ENCODE measurements around the gene SOHLH1. TPM values are rescaled to one million over a fixed set of nuclear protein-coding genes. Genes with fewer than 3 reads are reported as not detected.
"Not testable (repeated sequence)": the region's sequence is repeated elsewhere in the genome, so short reads cannot be mapped to it uniquely, and the experiment has no call there.

Gene SOHLH1
- total and polyA plus RNA-seq, 12 donors = not detected

DNA sequence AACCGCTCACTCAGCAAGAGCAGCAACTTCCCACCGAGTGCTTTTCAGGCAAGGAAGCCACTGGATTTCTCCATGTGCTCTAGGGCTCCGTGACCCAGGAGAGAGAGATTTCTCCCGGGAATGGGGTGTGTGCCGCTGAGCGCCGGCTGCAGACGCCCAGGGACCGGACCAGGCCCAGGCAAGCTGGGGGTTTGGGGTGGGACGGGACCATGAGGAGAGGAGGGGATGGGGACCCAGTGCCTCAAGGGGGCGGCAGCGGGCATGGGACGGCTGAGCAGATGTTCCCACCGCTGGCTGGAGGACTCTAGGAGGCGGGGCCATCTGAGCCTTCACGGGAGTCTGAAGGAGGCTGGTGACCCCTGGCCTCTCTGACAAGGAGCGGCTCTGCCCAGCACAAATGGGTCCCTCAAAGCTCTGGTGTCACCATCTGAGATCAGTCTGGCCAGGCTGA is 27.7 kb downstream of the SOHLH1 start:
- Histone ChIP-seq H3K9me3 (no peaks in the 10 kb centered on the region), H3K36me3 (no peaks in the 10 kb centered on the region), H3K27me3 (peaks cover 0 to 17% (median 6%) of the 10 kb centered on the region in 7 donors), H3K4me1 (no peaks in the 10 kb centered on the region), H3K27ac (no peak overlapping the region), H3K4me3 (no peak overlapping the region)
- peak in 1 of 8 donors; percentile 12 for ATAC-seq
- TF ChIP-seq, protein P1, sequence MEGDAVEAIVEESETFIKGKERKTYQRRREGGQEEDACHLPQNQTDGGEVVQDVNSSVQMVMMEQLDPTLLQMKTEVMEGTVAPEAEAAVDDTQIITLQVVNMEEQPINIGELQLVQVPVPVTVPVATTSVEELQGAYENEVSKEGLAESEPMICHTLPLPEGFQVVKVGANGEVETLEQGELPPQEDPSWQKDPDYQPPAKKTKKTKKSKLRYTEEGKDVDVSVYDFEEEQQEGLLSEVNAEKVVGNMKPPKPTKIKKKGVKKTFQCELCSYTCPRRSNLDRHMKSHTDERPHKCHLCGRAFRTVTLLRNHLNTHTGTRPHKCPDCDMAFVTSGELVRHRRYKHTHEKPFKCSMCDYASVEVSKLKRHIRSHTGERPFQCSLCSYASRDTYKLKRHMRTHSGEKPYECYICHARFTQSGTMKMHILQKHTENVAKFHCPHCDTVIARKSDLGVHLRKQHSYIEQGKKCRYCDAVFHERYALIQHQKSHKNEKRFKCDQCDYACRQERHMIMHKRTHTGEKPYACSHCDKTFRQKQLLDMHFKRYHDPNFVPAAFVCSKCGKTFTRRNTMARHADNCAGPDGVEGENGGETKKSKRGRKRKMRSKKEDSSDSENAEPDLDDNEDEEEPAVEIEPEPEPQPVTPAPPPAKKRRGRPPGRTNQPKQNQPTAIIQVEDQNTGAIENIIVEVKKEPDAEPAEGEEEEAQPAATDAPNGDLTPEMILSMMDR (IDR thresholded peaks at IDR 0.05) = no peak
- DNase-seq = no peak
- 45 to 47% methylated on average over 16 to 17 of the region's 17 CpGs for WGBS, 2 donors
- intact Hi-C loops (cut with DNase I) = no loop called here

DNA sequence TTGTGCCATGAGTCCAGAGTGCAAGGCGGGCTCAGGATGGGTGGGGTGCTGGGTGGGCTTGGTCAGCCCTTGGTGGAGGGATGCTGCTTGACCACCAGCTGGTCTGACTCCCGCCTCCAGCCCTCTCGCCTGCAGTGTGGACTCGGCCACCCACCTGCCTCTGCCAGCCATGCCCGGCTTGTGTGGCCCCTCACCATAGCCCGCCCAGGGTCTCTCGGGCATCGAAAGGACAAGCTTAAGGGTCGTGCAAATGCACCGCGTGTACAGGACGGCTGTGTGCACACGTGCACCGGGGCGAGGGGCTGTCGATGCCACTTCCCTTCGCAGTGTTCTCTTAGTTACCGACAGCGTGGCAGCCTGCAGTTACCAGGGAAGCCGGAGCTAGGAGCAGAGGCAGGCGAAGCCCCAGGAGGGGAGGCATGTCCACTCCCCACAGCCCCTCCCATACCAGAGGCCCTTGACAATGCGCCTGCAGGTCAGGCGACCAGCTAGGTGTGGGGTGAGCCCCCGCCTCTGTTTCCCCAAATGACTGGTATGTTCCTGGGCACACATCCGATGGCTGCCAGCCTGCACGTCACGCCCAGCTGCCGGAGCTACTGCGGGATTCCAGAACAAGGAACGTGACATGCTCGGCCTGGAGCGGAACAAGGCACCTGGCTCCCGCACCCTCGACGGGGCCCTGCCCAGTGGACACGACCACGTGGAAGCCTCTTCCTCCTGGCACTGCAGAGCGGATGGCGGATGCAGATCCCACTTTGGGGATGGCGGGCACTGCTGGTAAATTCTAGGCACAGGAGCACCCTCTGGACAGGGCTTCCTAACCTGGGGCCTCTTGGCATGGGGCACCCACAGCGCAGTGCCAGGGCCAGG is 28.3 kb downstream of the SOHLH1 start:
- no peak overlapping the region for H3K27ac ChIP-seq
- no peak for DNase-seq
- peaks cover 0 to 23% (median 6%) of the 10 kb centered on the region in 7 donors for H3K27me3 ChIP-seq
- ATAC-seq = no peak
- intact Hi-C loops (cut with DNase I) = no loop called here
- 88% methylated on average over 41 of the region's 41 CpGs for WGBS, 2 donors
- no peak overlapping the region for H3K4me3 ChIP-seq
- H3K9me3 ChIP-seq = no peaks in the 10 kb centered on the region
- H3K36me3 ChIP-seq = no peaks in the 10 kb centered on the region
- no peaks in the 10 kb centered on the region for H3K4me1 ChIP-seq
- TF ChIP-seq, protein P1 (IDR thresholded peaks at IDR 0.05) = no peak

DNA sequence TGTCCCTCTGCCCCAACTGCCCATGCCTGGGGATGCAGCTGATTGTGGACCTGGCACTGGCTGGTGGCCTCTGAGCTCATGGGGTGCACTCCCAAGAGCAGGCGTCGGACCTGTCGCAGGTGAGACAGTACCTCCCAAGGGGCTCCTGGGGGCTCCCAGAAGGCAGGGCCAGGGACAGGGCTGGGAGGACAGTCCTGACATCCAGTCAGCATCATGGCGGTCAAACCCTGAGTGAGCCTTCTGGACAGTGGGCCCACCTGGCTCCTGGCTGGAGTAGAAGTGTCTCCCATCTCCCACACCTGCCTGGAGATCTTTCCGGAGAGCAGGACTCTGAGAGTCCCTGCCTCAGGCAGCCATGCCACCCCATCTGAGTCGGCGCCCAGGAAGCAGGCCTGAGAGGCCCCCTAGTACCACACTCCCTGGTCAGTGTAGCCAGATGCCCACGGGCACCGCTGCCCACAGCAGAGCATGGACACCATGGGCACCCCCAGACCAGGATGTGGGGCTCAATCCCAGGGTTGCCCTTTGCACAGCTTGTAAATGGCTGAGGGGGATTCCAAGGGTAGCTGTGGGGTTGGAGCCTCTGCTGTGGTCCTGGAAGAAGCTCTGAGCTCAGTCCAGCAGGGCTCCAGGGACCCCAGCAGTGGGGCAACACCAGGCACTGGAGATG is 29.5 kb downstream of the SOHLH1 start:
- Histone ChIP-seq H3K4me3 (no peak overlapping the region), H3K9me3 (no peaks in the 10 kb centered on the region), H3K27me3 (peaks cover 0 to 34% (median 9%) of the 10 kb centered on the region in 7 donors), H3K36me3 (no peaks in the 10 kb centered on the region), H3K4me1 (no peaks in the 10 kb centered on the region), H3K27ac (no peak overlapping the region)
- intact Hi-C loops (cut with DNase I) = no loop called here
- 93 to 98% methylated on average over 9 of the region's 9 CpGs for WGBS, 2 donors
- TF ChIP-seq, protein P1 (IDR thresholded peaks at IDR 0.05) = no peak
- no peak for ATAC-seq
- no peak for DNase-seq

DNA sequence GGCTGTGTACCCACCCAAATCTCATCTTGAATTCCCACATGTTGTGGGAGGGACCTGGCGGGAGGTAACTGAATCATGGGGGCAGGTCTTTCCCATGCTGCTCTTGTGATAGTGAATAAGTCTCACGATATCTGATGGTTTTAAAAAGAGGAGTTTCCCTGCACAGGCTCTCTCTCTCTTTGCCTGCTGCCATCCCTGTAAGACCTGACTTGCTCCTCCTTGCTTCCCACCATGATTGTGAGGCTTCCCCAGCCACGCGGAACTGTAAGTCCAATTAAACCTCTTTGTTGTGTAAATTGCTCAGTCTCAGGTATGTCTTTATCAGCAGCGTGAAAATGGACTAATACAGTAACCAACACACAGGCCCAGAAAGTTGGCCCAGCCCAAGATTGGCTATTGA is 30.3 kb downstream of the SOHLH1 start:
- DNase-seq; intact Hi-C loops (cut with DNase I); ATAC-seq; H3K4me3 ChIP-seq; H3K36me3 ChIP-seq; H3K27ac ChIP-seq; H3K9me3 ChIP-seq; H3K4me1 ChIP-seq: not testable (repeated sequence)
- 84 to 85% methylated on average over 5 of the region's 5 CpGs for WGBS, 2 donors
- H3K27me3 ChIP-seq = peaks cover 0 to 39% (median 14%) of the 10 kb centered on the region in 7 donors

All from heart right ventricle (tissue), 16 donors.